Astrocyte of the spinal cord (primary cell): ENCODE measurements around the gene RSRC1.

Source experiments
- DNase-seq: peaks from one replicate; pipeline ENCODE4 v3.0.0; 2011; ENCODE audit warnings: low read depth, low spot score
- H3K4me3 ChIP-seq: 2 replicates; pipeline ENCODE4 v1.5.1; 2011; ENCODE audit warnings: low read depth, mild to moderate bottlenecking, low read length, moderate library complexity
- in situ Hi-C: cut with HindIII; loops from 2 replicates; pipeline ENCODE4 v1.10.0; 2017; ENCODE audit warnings: low sequenced_read_pairs
- TF ChIP-seq, protein P1 (sequence below): IDR thresholded peaks from 2 replicates; pipeline ENCODE4 v1.5.1; 2012; ENCODE audit warnings: low read depth, mild to moderate bottlenecking, low read length, inconsistent platforms

RSRC1 gene

DNA sequence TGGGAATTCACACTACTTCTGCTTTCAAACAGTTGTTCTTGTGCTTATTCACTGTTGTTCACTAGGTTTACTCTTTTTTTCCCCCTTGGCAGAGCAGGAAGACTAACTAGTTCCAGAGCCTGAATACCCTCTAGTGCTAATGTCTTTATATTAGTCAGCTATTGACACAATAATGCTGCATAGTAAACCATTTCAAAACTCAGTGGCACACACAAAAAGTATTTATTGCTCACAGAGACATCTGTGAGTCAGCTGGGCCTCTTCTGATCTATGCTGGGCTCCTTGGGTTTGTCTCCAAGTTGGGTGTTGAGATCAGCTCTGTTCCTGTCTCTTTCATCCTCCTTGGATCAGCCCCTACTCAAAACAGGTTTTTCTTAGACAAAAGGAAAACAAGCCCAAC is 51.1 kb downstream of the RSRC1 start:
- no peak overlapping the region for H3K4me3 ChIP-seq
- TF ChIP-seq, protein P1, sequence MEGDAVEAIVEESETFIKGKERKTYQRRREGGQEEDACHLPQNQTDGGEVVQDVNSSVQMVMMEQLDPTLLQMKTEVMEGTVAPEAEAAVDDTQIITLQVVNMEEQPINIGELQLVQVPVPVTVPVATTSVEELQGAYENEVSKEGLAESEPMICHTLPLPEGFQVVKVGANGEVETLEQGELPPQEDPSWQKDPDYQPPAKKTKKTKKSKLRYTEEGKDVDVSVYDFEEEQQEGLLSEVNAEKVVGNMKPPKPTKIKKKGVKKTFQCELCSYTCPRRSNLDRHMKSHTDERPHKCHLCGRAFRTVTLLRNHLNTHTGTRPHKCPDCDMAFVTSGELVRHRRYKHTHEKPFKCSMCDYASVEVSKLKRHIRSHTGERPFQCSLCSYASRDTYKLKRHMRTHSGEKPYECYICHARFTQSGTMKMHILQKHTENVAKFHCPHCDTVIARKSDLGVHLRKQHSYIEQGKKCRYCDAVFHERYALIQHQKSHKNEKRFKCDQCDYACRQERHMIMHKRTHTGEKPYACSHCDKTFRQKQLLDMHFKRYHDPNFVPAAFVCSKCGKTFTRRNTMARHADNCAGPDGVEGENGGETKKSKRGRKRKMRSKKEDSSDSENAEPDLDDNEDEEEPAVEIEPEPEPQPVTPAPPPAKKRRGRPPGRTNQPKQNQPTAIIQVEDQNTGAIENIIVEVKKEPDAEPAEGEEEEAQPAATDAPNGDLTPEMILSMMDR, result no peak
- peak; percentile 73 for DNase-seq
- in situ Hi-C loops, result no loop called here

DNA sequence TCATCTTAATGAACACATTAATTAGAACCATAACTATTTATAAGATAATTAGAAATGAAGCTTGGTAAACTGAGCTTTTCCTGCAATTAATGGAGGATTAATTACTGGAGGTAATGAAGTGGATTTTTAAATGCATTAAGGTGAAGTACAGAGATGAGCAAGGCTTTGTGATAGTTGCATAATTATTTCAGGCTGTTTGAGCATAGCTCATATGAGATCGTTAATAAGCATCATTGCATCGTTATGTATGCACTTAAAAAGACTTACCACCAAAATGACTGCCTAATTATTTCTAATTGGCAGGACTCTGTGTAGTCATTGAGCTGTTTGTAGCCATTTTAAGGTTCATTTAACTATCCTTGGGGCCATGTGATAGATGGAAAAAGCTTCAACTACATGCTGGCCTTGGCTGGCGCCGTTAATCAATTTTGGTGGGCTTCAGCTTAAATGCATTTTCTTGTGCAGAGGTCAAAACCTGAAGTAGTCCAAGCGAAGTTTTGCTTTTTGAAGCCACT is 55.3 kb downstream of the RSRC1 start:
- DNase-seq, result no peak
- in situ Hi-C loops, result no loop called here
- TF ChIP-seq, protein P1, result no peak
- H3K4me3 ChIP-seq, result no peak overlapping the region

DNA sequence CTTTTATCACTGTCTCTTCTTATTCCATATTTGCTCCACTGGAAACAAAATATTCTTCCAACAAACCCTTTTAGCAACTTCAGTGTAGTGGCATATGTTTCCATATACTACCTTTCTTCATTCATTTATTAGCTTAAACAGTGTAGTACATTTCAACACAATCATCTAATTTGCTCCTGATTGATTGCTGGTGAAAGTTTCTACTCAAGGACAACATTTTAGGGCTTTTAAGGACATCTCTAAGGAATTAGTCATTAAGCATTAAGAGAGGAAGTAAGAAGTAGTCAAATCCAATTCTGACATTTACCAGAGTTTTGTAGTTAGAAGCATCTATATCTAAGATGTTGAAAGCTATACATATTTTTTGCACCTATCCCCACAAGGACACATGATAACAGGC is 55.8 kb downstream of the RSRC1 start:
- in situ Hi-C loops, result no loop called here
- peak; percentile 15 for DNase-seq

DNA sequence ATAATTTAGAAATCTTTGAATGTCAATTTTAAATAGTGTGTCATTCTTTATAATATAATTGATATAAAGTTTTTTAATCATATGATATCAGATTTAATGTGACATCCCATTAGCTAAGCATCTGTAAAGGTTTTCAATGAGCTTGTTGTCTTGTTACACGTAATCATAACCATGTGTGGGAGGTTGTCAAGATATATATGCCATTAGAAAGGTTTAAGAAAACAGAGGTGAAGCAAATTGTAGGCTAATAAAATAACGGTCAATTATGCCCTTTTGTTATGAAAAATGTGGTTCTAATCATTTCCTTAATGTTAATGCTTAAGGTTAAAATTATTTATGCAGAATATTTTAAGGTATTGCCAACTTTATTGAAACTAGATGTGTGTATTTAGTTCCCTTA is 56.3 kb downstream of the RSRC1 start:
- DNase-seq, result no peak
- TF ChIP-seq, protein P1, result no peak
- in situ Hi-C loops, result no loop called here
- H3K4me3 ChIP-seq, result no peak overlapping the region

More for the DNA sequence above, 55.8 kb downstream of the RSRC1 start:
- H3K4me3 ChIP-seq, result no peak overlapping the region
- TF ChIP-seq, protein P1, result no peak

DNA sequence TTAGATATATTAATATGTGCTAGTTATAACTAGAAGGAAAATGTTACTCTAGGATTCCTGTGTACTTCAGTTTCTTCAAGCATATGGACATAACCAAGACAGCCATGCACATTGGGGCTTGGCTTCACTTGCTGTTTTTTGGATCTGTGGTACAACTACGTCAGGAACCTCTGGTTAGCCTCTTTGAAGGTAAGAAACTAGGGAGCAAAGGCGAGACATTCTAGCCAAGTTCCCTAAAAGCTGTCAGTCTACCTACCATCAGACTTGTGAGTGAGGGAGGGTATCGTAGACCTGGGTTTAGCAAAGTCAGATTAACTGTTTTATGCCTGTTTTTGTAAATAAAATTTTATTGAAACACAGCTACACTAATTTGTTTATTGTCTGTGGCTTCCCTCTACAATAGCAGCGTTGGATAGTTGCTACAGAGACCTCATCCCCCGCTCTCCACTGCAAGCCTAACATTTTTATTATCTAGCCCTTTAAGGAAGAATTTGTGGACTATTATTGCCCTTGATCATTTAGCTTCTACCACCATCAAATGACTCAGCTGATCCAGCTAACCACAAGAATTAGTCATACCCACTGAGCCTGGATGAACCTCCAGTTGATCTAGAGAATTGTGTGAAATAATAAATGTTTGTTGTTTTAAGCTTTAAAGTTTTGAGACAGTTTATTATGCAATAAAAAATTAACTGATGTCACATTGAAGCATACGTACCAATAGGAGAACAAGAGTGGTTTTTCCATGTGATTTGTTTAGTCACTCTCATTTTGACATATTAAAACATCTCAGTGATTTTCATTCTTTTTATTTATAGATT is 58.1 kb downstream of the RSRC1 start:
- in situ Hi-C loops, result no loop called here
- peak; percentile 96 for DNase-seq
- TF ChIP-seq, protein P1, result no peak
- H3K4me3 ChIP-seq, result no peak overlapping the region

DNA sequence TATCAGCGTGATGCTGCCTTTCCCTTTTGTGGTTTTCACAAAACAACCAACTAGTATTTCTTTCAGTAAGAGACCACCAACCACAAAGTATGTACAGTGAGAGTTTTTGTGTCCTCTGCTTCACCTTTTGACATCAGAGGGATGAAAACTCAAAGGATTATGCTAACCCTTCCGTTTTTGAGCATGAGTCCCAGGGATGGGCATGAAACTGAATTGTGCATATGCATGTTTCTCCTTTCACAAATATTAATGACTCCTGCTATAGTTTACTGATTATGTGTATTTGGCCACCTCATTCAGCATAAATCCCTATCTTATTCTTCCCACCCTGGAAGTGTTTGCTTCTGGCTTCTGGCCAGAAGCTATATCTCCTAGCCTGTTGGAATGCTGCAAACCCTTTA is 59.2 kb downstream of the RSRC1 start:
- DNase-seq, result peak; percentile 73
- no peak overlapping the region for H3K4me3 ChIP-seq
- in situ Hi-C loops, result no loop called here
- TF ChIP-seq, protein P1, result no peak
